ENCODE measurements around the gene OCIAD2. TPM values are rescaled to one million over a fixed set of nuclear protein-coding genes. Genes with fewer than 3 reads are reported as not detected.
"Not testable (repeated sequence)": the region's sequence is repeated elsewhere in the genome, so short reads cannot be mapped to it uniquely, and the experiment has no call there.

Gene OCIAD2
- 84.8 and 85.4 TPM in 2 replicates for total RNA-seq

DNA sequence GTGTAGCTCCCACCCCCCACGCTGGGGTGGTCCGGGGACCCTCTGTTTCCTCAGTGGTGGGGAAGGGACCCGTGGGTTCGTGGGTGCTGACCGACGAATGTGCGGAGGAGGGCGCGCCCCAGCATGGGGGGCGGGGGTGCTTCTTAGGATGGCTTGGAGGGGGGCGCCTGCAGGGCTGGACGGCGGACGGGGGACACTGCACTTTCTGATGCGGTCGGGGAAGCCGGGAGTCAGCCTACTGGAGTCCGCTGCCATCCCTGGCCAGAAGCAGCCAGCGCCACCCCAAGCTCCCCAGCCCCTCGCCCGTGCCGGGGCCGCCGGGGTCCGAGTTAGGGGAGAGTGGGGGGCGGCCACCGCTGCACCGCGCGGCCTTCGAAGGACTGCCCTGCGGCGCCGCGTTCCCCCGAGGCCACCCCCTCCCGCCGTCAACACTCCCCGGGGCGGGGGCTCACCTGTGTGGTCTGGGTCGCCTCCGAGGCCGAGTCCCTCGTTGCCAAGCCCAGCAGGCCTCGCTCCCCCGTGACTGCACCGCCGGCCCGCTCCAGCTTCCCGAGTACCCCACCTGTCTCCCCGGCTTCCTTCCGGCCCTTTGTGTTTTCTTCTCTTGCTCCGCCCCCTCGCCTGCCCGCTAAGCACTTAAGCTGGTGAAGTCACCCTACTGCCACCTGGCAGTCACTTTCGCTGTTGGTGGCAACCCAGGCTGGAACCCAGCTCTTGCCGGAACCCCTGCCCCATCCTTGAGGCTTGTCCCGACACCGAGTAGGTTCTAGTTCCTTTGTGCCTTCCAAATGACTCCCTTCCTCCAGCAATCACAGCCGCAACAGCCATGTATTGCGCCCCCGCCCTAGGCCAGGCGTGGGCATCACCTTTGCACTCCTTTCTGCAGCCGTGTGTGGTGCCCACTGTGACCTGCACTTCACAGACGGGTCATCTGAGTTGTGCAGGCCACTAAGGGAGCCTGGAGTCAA lies at the start of gene OCIAD2:
Gene OCIAD2, minus strand, starts transcription at position 569 of the 968 bp plus-strand sequence. CDS start 2,225 bp downstream, outside the sequence.
- intact Hi-C loops (cut with micrococcal nuclease), result loop anchor here (1.0 to 5.0 kb wide), 4 partner anchors 75 to 564 kb away; partner anchors contain the start of genes FRYL, OCIAD1 and SLAIN2

DNA sequence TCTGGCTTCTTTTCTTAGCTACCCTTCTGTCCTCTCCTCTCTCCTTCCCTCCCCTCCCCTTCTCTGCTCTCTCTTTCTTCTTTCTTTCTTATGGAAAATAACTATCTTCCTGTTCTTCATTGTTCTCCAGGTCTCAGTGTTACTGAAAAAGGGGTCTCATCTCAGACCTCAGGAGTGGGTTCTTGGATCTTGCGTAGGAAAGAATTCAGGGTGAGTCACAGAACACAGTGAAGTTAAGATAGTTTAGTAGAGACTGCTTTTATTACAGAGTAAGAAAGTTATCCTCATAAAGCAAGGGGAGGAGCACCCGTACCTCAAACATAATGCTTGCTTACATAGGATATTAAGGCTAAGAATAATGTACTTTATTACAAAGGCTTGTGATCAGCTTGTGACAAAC lies 47.7 kb upstream of the OCIAD2 start:
- intact Hi-C loops (cut with micrococcal nuclease), result no loop called here

DNA sequence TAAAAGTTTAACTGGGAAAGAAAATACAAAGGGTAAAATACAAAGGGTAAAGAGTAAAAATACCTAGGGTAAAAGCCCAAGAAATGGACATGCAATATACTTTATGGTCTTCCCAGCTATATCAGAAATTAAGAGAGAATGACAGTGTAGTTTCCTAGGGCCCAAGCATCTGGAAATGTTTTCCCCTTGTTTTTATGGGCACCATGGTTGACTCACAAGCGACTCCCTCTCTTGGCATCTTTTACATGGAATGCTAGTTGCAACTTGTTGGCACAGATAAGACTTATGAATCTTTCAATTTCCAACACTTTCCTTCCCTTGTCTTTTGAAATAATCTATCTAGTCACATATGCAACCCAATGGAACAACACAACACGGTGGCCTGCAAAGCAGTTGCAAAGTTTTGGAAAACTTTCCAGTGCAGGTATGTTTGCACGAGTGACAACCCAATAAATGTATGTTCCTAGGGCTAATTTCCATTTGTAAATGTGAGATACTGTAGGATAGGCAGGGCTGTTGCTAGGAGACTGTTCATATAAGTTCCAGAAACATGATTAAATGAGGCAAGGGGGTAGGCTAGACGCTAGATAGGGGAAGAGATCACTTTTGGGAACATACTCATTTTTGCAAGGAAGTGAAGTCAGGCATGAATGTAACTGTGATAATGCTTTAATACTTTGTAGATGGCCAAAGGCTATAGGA lies 43.1 kb upstream of the OCIAD2 start:
- intact Hi-C loops (cut with micrococcal nuclease), result no loop called here

- intact Hi-C loops (cut with micrococcal nuclease), result no loop called here
Measured at GRCh38 chr4:48949086-48949485, 42.5 kb upstream of the OCIAD2 start.

- intact Hi-C loops (cut with micrococcal nuclease), result no loop called here
Measured at GRCh38 chr4:48947731-48948130, 41.2 kb upstream of the OCIAD2 start.

GRCh38 chr4:48945981-48946380 lies 39.4 kb upstream of the OCIAD2 start:
- intact Hi-C loops (cut with micrococcal nuclease), result no loop called here

GRCh38 chr4:48944756-48945241 lies 38.2 kb upstream of the OCIAD2 start:
- intact Hi-C loops (cut with micrococcal nuclease), result no loop called here

DNA sequence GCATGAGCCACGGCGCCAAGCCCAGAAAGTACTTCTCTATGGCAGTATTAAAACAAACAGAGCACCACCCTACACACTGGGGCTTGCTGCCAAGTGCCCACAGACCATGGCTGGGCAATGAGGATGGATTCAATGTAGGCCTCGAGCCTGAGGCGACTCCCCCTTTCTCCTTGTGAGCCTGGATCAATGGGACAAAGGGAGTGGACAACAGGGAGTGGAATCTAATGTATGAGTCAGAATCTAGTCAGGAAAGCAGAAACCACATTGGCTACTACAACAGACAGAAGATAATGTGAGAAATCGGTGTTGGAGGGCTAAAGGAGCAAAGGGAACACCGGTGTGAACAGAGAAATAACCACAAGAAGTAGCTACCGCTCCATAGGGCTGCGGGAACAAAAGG lies 37.7 kb upstream of the OCIAD2 start:
- intact Hi-C loops (cut with micrococcal nuclease), result no loop called here

- intact Hi-C loops (cut with micrococcal nuclease), result no loop called here
Measured at GRCh38 chr4:48943387-48943786, 36.8 kb upstream of the OCIAD2 start.

DNA sequence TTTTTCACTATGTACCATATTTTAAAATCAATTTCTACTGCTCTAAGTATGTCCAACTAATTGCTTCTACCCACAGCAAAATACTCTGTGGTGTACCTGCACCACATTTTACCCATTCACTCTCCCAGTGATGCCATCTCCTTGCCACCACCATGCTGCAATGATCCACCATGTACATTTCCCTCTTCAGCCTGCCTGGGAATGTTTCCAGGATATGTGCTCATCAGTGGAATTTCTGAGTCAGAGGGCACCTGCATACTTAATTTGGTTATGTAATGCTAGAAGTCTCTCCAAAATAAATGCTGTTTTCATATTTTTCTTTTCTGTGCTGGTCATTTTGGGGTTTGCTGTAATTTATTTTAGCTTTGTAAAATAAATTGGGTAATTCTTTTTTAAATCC lies 33.2 kb upstream of the OCIAD2 start:
- intact Hi-C loops (cut with micrococcal nuclease), result no loop called here

DNA sequence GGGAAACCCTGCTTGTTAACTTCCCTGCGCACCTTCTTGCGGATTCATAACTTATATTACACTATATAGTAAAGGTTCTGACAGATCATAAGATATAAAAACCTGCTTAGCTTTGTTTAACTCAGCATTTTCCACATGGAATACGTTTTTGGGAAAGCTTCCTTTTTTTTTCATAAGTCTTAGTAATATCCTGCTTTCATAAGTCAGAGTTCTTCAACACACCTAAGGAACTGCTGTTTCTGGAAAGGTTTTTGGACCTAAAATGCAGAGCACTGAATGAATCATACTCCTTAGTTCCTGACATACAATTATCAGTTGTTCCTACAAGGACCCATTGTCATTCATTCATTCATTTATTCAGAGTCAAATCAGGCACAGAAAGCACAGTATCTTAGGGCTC lies 32.3 kb upstream of the OCIAD2 start:
- intact Hi-C loops (cut with micrococcal nuclease), result no loop called here

GRCh38 chr4:48937033-48937432 lies 30.5 kb upstream of the OCIAD2 start:
- intact Hi-C loops (cut with micrococcal nuclease), result no loop called here

DNA sequence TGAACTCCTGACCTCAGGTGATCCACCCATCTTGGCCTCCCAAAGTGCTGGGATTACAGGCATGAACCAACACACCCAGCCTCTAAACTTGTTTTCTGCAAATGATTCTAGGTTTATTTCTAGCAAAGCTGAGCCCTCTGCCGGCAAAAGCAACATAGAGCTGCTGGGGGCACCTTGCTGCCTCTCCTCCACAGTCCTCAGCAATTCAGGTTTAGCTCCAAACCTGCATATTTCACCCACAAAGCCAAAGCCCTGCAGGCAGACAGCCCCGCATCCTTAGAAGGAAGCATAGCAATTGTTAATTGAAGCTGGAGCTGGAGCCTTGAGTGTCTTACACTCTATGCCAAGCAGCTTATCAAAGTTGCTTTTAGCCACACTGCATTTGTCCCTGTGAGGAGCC lies 24.9 kb upstream of the OCIAD2 start:
- intact Hi-C loops (cut with micrococcal nuclease), result no loop called here

DNA sequence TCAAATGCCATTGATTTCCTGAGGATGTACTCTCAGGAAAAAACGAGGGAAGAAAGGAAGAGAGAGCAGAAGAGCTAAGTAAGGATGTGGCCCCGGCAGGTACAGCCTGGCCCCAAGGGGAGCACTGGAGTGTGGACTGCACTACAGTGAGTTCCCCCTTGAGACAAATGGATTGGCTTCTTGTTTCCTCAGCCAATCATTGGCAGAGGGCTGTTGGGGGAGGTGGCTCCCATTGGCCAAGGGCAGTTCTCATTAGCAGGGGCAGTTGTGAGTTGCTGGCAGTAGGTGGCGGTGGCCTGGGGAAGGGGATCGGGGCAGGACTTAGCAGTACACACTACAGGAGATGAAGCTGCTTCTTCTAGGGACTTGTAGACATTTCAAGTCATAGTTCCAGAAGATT lies 24.1 kb upstream of the OCIAD2 start:
- intact Hi-C loops (cut with micrococcal nuclease), result no loop called here

GRCh38 chr4:48924416-48924815 lies 17.8 kb upstream of the OCIAD2 start:
- intact Hi-C loops (cut with micrococcal nuclease), result no loop called here

DNA sequence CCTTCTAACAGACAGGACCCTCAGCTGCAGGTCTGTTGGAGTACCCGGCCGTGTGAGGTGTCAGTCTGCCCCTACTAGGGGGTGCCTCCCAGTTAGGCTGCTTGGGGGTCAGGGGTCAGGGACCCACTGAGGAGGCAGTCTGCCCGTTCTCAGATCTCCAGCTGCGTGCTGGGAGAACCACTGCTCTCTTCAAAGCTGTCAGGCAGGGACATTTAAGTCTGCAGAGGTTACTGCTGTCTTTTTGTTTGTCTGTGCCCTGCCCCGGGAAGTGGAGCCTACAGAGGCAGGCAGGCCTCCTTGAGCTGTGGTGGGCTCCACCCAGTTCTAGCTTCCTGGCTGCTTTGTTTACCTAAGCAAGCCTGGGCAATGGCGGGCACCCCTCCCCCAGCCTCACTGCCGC lies 16.5 kb upstream of the OCIAD2 start:
- intact Hi-C loops (cut with micrococcal nuclease), result not testable (repeated sequence)

GRCh38 chr4:48914311-48914710 lies 7.7 kb upstream of the OCIAD2 start:
- intact Hi-C loops (cut with micrococcal nuclease), result no loop called here

DNA sequence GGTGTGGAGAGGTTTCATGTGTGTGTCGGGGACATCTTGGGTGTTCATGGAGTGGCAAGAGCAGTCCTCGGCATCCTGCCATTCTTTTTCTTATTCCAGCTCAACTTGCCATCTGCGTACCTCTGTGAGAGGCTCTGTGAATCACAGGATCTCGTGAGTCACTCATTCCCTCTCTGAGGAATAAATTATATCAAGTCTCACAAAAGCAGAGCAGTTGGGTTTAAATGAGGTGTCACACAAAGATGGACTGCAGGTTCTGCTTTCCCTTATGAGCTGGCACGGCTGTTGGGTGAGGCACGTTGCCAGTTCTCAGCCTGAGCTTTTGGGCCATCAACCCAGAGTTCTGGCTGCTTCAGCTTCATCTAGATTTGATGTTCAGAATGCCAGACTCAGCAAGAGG lies 6.8 kb upstream of the OCIAD2 start:
- intact Hi-C loops (cut with micrococcal nuclease), result no loop called here

- intact Hi-C loops (cut with micrococcal nuclease), result no loop called here
Measured at GRCh38 chr4:48912349-48912748, 5.8 kb upstream of the OCIAD2 start.

DNA sequence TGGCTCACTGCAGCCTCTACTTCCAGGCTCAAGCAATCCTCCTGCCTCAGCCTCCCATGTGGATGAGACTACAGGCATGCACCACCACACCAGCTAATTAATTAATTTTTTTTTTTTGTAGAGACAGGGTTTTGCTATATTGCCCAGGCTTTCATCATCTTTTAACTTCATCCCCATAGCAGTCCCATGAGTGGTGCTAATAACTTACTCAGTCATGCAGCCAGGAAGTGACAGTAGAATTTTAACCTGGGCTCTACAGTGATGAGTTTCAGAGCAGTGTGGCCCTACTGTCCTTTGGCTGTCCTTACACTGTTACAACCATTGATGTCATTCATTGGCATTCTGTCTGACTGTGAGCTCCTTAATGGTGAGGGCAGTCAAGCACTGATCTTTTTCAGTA lies 3.9 kb upstream of the OCIAD2 start:
- intact Hi-C loops (cut with micrococcal nuclease), result no loop called here

DNA sequence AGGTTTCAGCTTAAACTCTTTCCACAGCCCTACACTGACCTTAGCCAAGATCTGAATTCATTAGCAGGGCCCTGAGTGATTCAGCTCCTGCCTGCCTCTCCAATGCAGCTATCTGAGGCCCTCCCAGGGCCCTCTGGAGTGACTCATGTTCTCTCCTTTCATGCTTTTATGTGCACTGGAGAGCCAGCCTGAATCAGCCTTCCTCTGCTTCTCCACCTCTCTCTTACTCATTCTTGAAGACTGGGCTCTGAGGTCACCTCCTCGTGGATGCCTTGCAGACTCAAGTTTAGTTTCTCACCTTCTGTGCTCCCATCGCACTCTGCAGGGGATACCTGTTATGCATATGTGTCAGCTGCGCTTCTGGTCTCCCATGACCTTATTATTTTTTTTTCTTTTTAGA lies 3.1 kb upstream of the OCIAD2 start:
- intact Hi-C loops (cut with micrococcal nuclease), result loop anchor here (5.0 kb wide), 1 partner anchor 567 kb away; the partner anchor contains the start of gene SLAIN2

DNA sequence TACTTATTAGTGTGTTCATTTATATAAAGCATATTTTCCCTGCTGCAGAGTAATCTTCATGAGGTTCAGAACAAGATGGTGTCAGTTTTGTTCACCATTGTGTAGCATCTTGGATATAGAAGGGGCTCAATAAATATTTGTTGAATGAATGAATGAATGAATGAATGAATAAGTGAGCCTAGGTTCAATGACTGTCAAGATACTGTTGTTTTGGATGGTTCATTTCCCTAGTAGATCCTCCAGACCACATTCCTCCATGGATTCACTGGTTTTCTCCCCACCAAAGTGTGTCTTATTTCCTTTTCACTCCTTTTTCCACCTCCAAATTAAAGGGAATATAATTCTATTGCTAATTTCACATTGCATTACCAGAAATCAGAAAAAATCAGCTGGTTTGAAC lies 2.1 kb upstream of the OCIAD2 start:
- intact Hi-C loops (cut with micrococcal nuclease), result loop anchor here (5.0 kb wide), 1 partner anchor 566 kb away; the partner anchor contains the start of gene SLAIN2
